Uterus (tissue), 4 donors: ENCODE results near the gene USP9X. TPM values are rescaled to one million over a fixed set of nuclear protein-coding genes. Genes with fewer than 3 reads are reported as not detected.

Experiments
- DNase-seq, 2 donors: peaks; one replicate each; pipeline ENCODE4 v3.0.0-alpha.2; 2019 to 2020
- H3K27ac ChIP-seq, 2 donors: fragments of 200-600 bp; sonication (generic); 1 replicate in 1 of 2; 2 replicates in 1 of 2; pipeline ENCODE4 v1.5.1; 2016 to 2018
- H3K27me3 ChIP-seq, 2 donors: fragments of 200-600 bp; sonication (generic); one replicate each; pipeline ENCODE4 v1.5.1; 2018 to 2019; ENCODE audit warnings: control low read depth in 1 of 2
- H3K36me3 ChIP-seq, 2 donors: fragments of 200-600 bp; sonication (generic); one replicate each; pipeline ENCODE4 v1.5.1; 2019; ENCODE audit warnings: control low read depth in 1 of 2
- H3K4me1 ChIP-seq, 2 donors: fragments of 200-600 bp; sonication (generic); one replicate each; pipeline ENCODE4 v1.5.1; 2018 to 2019; ENCODE audit warnings: control low read depth in 1 of 2
- H3K4me3 ChIP-seq, 2 donors: fragments of 200-600 bp; sonication (generic); 1 replicate in 1 of 2; 2 replicates in 1 of 2; pipeline ENCODE4 v1.5.1; 2018 to 2019; ENCODE audit warnings: mild to moderate bottlenecking in 1 of 2
- H3K9me3 ChIP-seq, 2 donors: fragments of 200-600 bp; sonication (generic); one replicate each; pipeline ENCODE4 v1.5.1; 2019; ENCODE audit warnings: control low read depth in 1 of 2
- POLR2A ChIP-seq, 2 donors: fragments of 450-650 bp; IDR thresholded peaks; one replicate each; pipeline ENCODE4 v1.6.1; 2016; ENCODE audit warnings: antibody characterized with exemption in 2 of 2, mild to moderate bottlenecking in 1 of 2, moderate library complexity in 1 of 2
- intact Hi-C: fragments of 100-400 bp; cut with DNase I; formaldehyde crosslinking; loops from one replicate; pipeline ENCODE4 v1.15.1; 2023; ENCODE audit warnings: low total_unique reads
- total RNA-seq, 4 donors: library from RNA; depleted of rRNA in 3 of 4; stranded (reverse); fragments of >200 nt in 3 of 4; gene quantifications; one replicate each; pipeline versions ENCODE4 v1.1.0 to v1.2.4, GENCODE V29; 2014 to 2023
- TF ChIP-seq, protein P1 (sequence below), 4 experiments: fragments of 200-600 bp in 2 of 4; fragments of 450-650 bp in 2 of 4; sonication (generic) in 2 of 4; IDR thresholded peaks; one replicate each; pipeline ENCODE4 v1.5.1; 2016 to 2019; ENCODE audit warnings: antibody characterized with exemption in 4 of 4, mild to moderate bottlenecking in 2 of 4, moderate library complexity in 1 of 4
- donor health status: DM: yes; HTN: yes; CAD: no.

Gene USP9X
- total RNA-seq, 4 donors from 2014 or later = 32.1 to 167 (median 78.7) TPM

GRCh38 chrX:41043674-41044345 is 41.4 kb upstream of the USP9X start:
- H3K36me3 ChIP-seq = no peaks in the 10 kb centered on the region
- intact Hi-C loops = no loop called here
- TF ChIP-seq POLR2A (IDR thresholded peaks at IDR 0.05) = no peak
- TF ChIP-seq, protein P1, sequence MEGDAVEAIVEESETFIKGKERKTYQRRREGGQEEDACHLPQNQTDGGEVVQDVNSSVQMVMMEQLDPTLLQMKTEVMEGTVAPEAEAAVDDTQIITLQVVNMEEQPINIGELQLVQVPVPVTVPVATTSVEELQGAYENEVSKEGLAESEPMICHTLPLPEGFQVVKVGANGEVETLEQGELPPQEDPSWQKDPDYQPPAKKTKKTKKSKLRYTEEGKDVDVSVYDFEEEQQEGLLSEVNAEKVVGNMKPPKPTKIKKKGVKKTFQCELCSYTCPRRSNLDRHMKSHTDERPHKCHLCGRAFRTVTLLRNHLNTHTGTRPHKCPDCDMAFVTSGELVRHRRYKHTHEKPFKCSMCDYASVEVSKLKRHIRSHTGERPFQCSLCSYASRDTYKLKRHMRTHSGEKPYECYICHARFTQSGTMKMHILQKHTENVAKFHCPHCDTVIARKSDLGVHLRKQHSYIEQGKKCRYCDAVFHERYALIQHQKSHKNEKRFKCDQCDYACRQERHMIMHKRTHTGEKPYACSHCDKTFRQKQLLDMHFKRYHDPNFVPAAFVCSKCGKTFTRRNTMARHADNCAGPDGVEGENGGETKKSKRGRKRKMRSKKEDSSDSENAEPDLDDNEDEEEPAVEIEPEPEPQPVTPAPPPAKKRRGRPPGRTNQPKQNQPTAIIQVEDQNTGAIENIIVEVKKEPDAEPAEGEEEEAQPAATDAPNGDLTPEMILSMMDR (IDR thresholded peaks at IDR 0.05) = no peak
- no peak overlapping the region for H3K27ac ChIP-seq
- no peak for DNase-seq
- H3K4me1 ChIP-seq = no peaks in the 10 kb centered on the region
- H3K27me3 ChIP-seq = peaks cover 0 to 6% of the 10 kb centered on the region in 2 donors
- no peak overlapping the region for H3K4me3 ChIP-seq
- H3K9me3 ChIP-seq = no peaks in the 10 kb centered on the region

GRCh38 chrX:41045960-41046567 is 39.2 kb upstream of the USP9X start:
- peaks cover 0 to 9% of the 10 kb centered on the region in 2 donors for H3K27me3 ChIP-seq
- DNase-seq = peak; percentile 15 to 20
- H3K9me3 ChIP-seq = no peaks in the 10 kb centered on the region
- no peak overlapping the region for H3K27ac ChIP-seq
- TF ChIP-seq, protein P1 (IDR thresholded peaks at IDR 0.05) = no peak
- TF ChIP-seq POLR2A (IDR thresholded peaks at IDR 0.05) = no peak
- intact Hi-C loops = no loop called here
- no peak overlapping the region for H3K4me3 ChIP-seq
- H3K36me3 ChIP-seq = no peaks in the 10 kb centered on the region
- no peaks in the 10 kb centered on the region for H3K4me1 ChIP-seq

DNA sequence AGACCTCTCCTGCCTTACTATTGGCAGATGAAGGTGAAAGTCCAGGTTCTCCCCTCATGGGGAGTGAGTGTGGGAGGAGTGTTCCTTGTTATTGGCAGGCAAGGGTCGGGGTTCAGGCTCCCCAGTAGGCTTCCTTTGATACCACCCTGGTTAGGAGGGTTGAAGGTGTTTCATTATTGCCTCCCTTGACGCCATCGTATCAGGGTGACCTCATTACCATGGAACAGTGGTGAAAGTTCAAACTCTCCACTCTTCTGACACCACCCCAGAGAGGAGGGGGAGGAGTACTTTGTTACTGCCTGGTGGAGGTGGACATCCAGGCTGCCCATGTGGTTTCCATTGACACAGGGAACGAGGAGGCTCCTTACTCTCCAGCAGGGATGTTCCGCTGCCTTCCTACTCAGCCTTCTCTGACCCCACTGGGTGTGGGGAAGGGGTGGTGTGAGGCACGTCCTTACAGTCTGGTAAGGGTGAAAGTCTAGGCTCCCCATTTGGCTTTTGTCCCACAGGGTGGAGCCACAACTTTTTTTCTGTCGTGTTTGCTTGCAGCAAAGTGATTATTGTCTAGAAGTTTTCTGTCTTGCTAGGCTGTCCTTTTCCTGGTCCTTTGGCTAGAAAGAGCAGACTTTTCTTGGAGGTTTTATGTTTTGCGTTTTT is 37.2 kb upstream of the USP9X start:
- no peak overlapping the region for H3K4me3 ChIP-seq
- intact Hi-C loops = no loop called here
- no peak for TF ChIP-seq POLR2A (IDR thresholded peaks at IDR 0.05)
- TF ChIP-seq, protein P1 (IDR thresholded peaks at IDR 0.05) = no peak

GRCh38 chrX:41050359-41050758 is 34.9 kb upstream of the USP9X start:
- intact Hi-C loops = no loop called here
- TF ChIP-seq, protein P1 (IDR thresholded peaks at IDR 0.05) = no peak
- no peak for TF ChIP-seq POLR2A (IDR thresholded peaks at IDR 0.05)

More for the DNA sequence above, 37.2 kb upstream of the USP9X start:
- Histone ChIP-seq H3K36me3 (no peaks in the 10 kb centered on the region), H3K27me3 (peaks cover 0 to 12% of the 10 kb centered on the region in 2 donors), H3K9me3 (no peaks in the 10 kb centered on the region), H3K4me1 (no peaks in the 10 kb centered on the region), H3K27ac (no peak overlapping the region)
- no peak for DNase-seq

GRCh38 chrX:41051288-41051687 is 34.0 kb upstream of the USP9X start:
- TF ChIP-seq POLR2A (IDR thresholded peaks at IDR 0.05) = no peak
- TF ChIP-seq, protein P1 (IDR thresholded peaks at IDR 0.05) = no peak
- no peak overlapping the region for H3K27ac ChIP-seq
- DNase-seq = no peak
- no peaks in the 10 kb centered on the region for H3K4me1 ChIP-seq
- intact Hi-C loops = no loop called here
- H3K4me3 ChIP-seq = no peak overlapping the region
- H3K27me3 ChIP-seq = peaks cover 0 to 12% of the 10 kb centered on the region in 2 donors
- no peaks in the 10 kb centered on the region for H3K36me3 ChIP-seq
- no peaks in the 10 kb centered on the region for H3K9me3 ChIP-seq

More at GRCh38 chrX:41050359-41050758, 34.9 kb upstream of the USP9X start:
- H3K27ac ChIP-seq = no peak overlapping the region
- H3K36me3 ChIP-seq = no peaks in the 10 kb centered on the region
- no peak overlapping the region for H3K4me3 ChIP-seq
- H3K27me3 ChIP-seq = peaks cover 0 to 12% of the 10 kb centered on the region in 2 donors
- H3K9me3 ChIP-seq = no peaks in the 10 kb centered on the region
- no peak for DNase-seq
- H3K4me1 ChIP-seq = no peaks in the 10 kb centered on the region
